Right forelimb (tissue), 1 donor: ENCODE measurements around the gene RNF17.

ENCODE experiments used
- DNase-seq: peaks from one replicate; pipeline ENCODE4 v3.0.0-alpha.2; 2018

RNF17 gene

GRCh38 chr13:24863748-24864540, 100.0 kb downstream of the RNF17 start:
- no peak for DNase-seq

GRCh38 chr13:24864579-24864978, 100.6 kb downstream of the RNF17 start:
- no peak for DNase-seq

GRCh38 chr13:24865163-24865953, 101.4 kb downstream of the RNF17 start:
- DNase-seq = no peak

- no peak for DNase-seq
Measured at GRCh38 chr13:24866488-24866887, 102.5 kb downstream of the RNF17 start.

GRCh38 chr13:24868874-24869273, 104.9 kb downstream of the RNF17 start:
- DNase-seq = no peak

- DNase-seq = no peak
Measured at GRCh38 chr13:24870380-24870760, 106.4 kb downstream of the RNF17 start.

GRCh38 chr13:24875566-24875965, 111.6 kb downstream of the RNF17 start:
- no peak for DNase-seq

GRCh38 chr13:24877531-24877930, 113.6 kb downstream of the RNF17 start:
- no peak for DNase-seq

GRCh38 chr13:24878340-24878739, 114.4 kb downstream of the RNF17 start:
- DNase-seq = no peak

GRCh38 chr13:24882665-24883064, 118.7 kb downstream of the RNF17 start:
- DNase-seq = no peak

- no peak for DNase-seq
Measured at GRCh38 chr13:24887759-24888158, 123.8 kb downstream of the RNF17 start.

GRCh38 chr13:24888291-24888931, 124.4 kb downstream of the RNF17 start:
- no peak for DNase-seq

- no peak for DNase-seq
Measured at GRCh38 chr13:24890256-24890655, 126.3 kb downstream of the RNF17 start.

- no peak for DNase-seq
Measured at GRCh38 chr13:24891476-24892108, 127.6 kb downstream of the RNF17 start.

- DNase-seq = no peak
Measured at GRCh38 chr13:24892829-24893228, 128.9 kb downstream of the RNF17 start.

- no peak for DNase-seq
Measured at GRCh38 chr13:24893863-24894262, 129.9 kb downstream of the RNF17 start.

GRCh38 chr13:24894277-24894971, 130.5 kb downstream of the RNF17 start:
- no peak for DNase-seq

GRCh38 chr13:24894972-24895300, 131.0 kb downstream of the RNF17 start:
- no peak for DNase-seq

- DNase-seq = no peak
Measured at GRCh38 chr13:24896061-24896460, 132.1 kb downstream of the RNF17 start.

GRCh38 chr13:24897293-24897692, 133.3 kb downstream of the RNF17 start:
- DNase-seq = no peak

- no peak for DNase-seq
Measured at GRCh38 chr13:24899601-24900000, 135.6 kb downstream of the RNF17 start.

GRCh38 chr13:24900507-24900906, 136.5 kb downstream of the RNF17 start:
- DNase-seq = no peak

- no peak for DNase-seq
Measured at GRCh38 chr13:24905242-24905641, 141.3 kb downstream of the RNF17 start.
